Mesothelial cell of epicardium (in vitro differentiated cells): ENCODE measurements around the gene TNFSF8. TPM values are rescaled to one million over a fixed set of nuclear protein-coding genes. Genes with fewer than 3 reads are reported as not detected.

Experiments used
- DNase-seq, 2 experiments: peaks; one replicate each; pipeline ENCODE4 v3.0.0; 2021; ENCODE audit warnings: low spot score in 2 of 2; ENCODE audit not compliant: unreplicated experiment in 2 of 2
- H3K27ac Mint-ChIP-seq: 2 replicates; pipeline ENCODE4 v1.8.0; 2021; ENCODE audit warnings: mixed read lengths
- H3K27me3 Mint-ChIP-seq: 2 replicates; pipeline ENCODE4 v1.8.0; 2021; ENCODE audit warnings: low read depth, mixed read lengths
- H3K36me3 Mint-ChIP-seq: 2 replicates; pipeline ENCODE4 v1.8.0; 2021; ENCODE audit warnings: mixed read lengths
- H3K4me1 Mint-ChIP-seq: 2 replicates; pipeline ENCODE4 v1.8.0; 2021; ENCODE audit warnings: mixed read lengths
- H3K4me3 Mint-ChIP-seq: 2 replicates; pipeline ENCODE4 v1.8.0; 2021; ENCODE audit warnings: mild to moderate bottlenecking, moderate library complexity, mixed read lengths
- H3K9me3 Mint-ChIP-seq: 2 replicates; pipeline ENCODE4 v1.8.0; 2021; ENCODE audit warnings: mixed read lengths
- total RNA-seq: library from RNA; stranded (reverse); gene quantifications from 3 replicates; pipeline ENCODE4 v1.2.1, GENCODE V29; 2021
- TF ChIP-seq, protein P1 (sequence below): fragments of 200-600 bp; sonication (generic); IDR thresholded peaks from one replicate; pipeline ENCODE4 v1.5.0; 2021; ENCODE audit warnings: antibody characterized with exemption; ENCODE audit not compliant: unreplicated experiment

TNFSF8 gene
- total RNA-seq, 1 donor from 2014 or later = not detected

DNA sequence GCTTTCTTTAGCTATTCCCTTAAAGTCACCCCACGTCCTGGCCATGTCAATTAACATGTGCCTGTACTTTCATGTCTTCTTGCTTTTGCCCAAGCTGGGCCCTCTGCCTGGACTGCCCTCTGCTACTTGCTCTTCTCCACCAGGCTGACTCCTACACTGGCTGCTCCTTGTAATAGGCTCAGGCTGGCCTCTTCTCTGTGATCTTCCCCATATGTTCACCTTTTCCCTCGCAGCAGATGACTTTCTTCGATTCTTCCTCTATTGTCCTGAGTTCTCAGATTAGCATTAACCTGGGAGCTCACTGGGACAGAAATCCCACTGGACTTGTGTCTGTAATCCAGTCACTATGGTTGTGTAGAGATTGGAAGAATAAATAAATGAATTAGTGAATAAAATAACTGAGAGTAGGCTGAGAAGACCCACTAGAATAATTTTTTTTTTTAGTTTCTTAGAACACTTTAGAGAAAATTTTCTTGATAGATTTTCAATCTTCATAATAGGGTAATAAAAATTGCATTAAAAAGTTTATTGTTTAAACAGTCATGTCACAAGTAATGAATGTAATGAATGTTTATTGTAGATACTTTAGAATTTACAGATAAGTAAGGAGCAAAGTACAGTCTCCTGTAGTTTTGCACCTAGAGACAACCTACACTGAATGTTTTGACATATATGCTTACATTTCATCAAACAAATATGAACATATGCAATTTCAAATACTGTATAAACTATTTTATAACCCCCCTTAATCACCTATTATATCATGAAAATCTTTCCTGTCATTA is 77.1 kb downstream of the TNFSF8 start:
- DNase-seq = no peak
- Mint-ChIP-seq H3K27me3 (no peaks in the 10 kb centered on the region), H3K4me3 (no peak overlapping the region), H3K9me3 (peaks cover 5% of the 10 kb centered on the region), H3K27ac (peak overlapping the region; percentile 1), H3K36me3 (no peaks in the 10 kb centered on the region), H3K4me1 (peaks cover 18% of the 10 kb centered on the region)
- TF ChIP-seq, protein P1, sequence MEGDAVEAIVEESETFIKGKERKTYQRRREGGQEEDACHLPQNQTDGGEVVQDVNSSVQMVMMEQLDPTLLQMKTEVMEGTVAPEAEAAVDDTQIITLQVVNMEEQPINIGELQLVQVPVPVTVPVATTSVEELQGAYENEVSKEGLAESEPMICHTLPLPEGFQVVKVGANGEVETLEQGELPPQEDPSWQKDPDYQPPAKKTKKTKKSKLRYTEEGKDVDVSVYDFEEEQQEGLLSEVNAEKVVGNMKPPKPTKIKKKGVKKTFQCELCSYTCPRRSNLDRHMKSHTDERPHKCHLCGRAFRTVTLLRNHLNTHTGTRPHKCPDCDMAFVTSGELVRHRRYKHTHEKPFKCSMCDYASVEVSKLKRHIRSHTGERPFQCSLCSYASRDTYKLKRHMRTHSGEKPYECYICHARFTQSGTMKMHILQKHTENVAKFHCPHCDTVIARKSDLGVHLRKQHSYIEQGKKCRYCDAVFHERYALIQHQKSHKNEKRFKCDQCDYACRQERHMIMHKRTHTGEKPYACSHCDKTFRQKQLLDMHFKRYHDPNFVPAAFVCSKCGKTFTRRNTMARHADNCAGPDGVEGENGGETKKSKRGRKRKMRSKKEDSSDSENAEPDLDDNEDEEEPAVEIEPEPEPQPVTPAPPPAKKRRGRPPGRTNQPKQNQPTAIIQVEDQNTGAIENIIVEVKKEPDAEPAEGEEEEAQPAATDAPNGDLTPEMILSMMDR = no peak

DNA sequence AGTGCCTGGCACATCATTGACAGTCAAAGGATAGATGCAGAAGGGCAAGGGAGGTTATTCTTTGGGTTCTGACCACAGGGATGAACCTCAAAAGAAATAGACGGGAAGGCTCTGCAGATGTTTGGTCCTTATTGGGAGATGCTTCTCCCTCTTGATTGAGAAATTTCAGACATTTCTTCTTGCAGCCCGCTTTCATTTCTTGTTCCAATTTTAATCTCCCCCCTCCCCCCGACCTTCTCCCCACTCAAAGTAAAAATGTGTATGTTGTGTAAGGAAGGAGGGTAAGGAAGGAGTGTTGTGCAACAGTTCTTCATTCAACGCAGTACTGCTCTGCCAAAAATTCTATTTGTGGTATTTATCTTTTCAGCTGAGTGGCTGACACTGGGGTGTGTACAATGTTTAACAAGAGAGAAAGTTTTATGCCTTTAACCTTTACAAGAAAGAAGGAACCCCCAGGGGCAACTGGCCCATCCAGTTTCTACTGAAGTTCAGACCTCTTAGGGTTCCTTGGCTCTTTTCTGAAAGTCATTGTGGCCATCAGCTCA is 78.3 kb downstream of the TNFSF8 start:
- no peaks in the 10 kb centered on the region for H3K9me3 Mint-ChIP-seq
- DNase-seq = no peak
- H3K27me3 Mint-ChIP-seq = no peaks in the 10 kb centered on the region
- peaks cover 18% of the 10 kb centered on the region for H3K4me1 Mint-ChIP-seq
- H3K36me3 Mint-ChIP-seq = no peaks in the 10 kb centered on the region
- no peak overlapping the region for H3K4me3 Mint-ChIP-seq
- TF ChIP-seq, protein P1 = no peak
- no peak overlapping the region for H3K27ac Mint-ChIP-seq

DNA sequence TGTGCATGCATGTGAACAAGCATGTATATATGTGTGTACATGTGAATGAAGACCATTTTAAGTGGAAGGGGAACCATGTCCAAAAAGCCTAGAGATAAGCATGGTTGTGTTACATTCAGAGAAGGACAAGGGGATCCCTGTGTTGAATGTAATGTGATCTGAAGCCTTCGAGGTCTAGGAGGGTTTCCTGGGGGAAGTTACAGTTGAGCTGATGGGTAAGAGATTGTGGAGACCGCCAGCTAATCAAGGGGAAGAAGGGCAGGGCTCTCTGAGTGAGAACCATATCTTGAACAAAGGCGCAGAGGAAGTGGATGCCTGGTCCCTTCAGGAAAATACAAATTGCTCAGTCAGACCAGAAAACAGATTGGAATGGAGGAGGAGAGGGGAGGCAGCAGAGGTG is 79.1 kb downstream of the TNFSF8 start:
- no peak overlapping the region for H3K4me3 Mint-ChIP-seq
- no peak overlapping the region for H3K27ac Mint-ChIP-seq
- TF ChIP-seq, protein P1 = no peak
- DNase-seq = no peak
- H3K9me3 Mint-ChIP-seq = no peaks in the 10 kb centered on the region
- no peaks in the 10 kb centered on the region for H3K36me3 Mint-ChIP-seq
- H3K27me3 Mint-ChIP-seq = no peaks in the 10 kb centered on the region
- H3K4me1 Mint-ChIP-seq = peaks cover 14% of the 10 kb centered on the region

Other genes starting within 250 kb of the TNFSF8 start
- gene TEX48, start 248.4 kb downstream of the TNFSF8 start, total RNA-seq = not detected in 3 replicates
- gene TNFSF15, start 124.6 kb downstream of the TNFSF8 start, total RNA-seq = 11.7 to 12.2 TPM (median 12.2 TPM) in 3 replicates
- 20.1 to 22.8 TPM (median 21.5 TPM) in 3 replicates for gene TNC, start 187.6 kb upstream of the TNFSF8 start, total RNA-seq